Measurements from ENCODE around the gene SEC63.
"Not testable (repeated sequence)": the region's sequence is repeated elsewhere in the genome, so short reads cannot be mapped to it uniquely, and the experiment has no call there.

The SEC63 gene, protein sequence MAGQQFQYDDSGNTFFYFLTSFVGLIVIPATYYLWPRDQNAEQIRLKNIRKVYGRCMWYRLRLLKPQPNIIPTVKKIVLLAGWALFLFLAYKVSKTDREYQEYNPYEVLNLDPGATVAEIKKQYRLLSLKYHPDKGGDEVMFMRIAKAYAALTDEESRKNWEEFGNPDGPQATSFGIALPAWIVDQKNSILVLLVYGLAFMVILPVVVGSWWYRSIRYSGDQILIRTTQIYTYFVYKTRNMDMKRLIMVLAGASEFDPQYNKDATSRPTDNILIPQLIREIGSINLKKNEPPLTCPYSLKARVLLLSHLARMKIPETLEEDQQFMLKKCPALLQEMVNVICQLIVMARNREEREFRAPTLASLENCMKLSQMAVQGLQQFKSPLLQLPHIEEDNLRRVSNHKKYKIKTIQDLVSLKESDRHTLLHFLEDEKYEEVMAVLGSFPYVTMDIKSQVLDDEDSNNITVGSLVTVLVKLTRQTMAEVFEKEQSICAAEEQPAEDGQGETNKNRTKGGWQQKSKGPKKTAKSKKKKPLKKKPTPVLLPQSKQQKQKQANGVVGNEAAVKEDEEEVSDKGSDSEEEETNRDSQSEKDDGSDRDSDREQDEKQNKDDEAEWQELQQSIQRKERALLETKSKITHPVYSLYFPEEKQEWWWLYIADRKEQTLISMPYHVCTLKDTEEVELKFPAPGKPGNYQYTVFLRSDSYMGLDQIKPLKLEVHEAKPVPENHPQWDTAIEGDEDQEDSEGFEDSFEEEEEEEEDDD

DNA sequence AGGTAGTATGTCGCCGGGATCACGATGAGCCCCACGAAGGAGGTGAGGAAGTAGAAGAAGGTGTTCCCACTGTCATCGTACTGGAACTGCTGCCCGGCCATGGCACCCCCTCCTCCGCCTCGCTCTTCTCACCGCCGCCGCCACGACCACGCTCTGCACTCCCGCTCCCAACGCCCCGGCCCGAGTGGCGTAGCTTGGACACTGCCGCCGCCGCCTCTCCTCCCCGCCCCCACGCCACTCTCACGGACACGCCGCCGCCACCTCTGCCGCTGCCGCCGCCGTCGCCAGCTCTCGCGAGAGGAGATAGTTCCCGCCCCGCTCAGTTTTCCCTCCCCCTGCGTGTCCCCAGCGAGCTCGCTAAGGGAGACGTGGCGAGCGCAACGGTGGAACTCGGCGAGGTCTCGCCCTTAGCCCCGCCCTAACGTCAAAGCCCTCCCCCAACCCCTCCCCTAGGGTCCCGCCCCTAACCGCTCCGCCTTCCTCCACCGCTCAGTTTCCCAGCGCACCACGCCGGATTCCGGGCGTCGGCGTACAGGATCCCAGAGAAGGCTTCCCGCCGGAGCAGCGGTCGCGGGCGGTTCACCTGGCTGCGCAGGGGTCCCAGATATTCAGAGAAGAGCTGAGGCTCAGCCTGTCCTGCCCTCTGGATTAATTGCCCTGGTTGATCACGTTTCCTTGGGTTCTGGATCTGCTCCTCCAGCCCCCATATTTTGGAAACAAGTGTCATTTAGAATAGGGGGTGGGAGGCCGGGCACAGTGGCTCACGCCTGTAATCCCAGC is at the start of gene SEC63:
Gene SEC63, minus strand, starts transcription at position 300 of the 780 bp plus-strand sequence. Its CDS starts 199 bp downstream, at position 101.
- DNase-seq: peak; percentile 91

DNA sequence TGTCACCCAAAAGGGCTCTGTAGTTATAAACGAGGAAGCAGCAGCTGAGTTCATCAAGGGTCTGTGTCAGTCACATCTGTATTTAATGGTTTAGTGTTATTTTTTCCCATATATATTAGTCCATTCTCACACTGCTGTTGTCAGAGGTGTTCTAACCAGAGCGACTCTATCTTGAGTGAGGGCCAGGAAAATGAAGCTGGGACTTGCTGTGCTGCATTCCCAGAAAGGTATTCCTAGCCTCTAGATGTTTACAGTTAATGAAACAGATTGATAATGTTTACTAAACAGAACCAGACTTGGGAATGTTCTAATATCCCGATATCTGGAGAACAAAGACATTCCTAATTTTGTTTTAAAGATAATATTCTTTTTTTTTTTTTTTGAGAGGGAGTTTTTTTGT is 48.0 kb upstream of the SEC63 start:
- DNase-seq: no peak

DNA sequence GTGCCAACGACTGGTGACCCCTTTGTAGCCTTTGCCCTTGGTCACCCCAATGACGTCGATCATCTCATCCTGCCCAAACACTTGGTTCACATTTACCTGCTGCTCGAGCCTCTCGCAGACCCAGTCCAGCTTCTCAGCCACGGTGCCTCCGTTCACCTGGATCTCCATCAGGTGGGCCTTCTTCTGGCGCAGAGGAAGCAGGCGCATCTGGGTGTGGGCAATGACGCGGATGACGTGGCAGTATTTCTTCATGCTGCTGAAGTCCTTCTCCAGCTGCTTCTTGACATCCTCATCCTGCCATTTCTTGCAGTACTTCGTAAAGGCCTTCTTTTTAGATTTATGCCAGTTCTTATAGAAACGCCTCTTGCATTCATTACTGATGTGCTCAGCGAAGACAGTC is 46.9 kb upstream of the SEC63 start:
- DNase-seq: no peak

DNA sequence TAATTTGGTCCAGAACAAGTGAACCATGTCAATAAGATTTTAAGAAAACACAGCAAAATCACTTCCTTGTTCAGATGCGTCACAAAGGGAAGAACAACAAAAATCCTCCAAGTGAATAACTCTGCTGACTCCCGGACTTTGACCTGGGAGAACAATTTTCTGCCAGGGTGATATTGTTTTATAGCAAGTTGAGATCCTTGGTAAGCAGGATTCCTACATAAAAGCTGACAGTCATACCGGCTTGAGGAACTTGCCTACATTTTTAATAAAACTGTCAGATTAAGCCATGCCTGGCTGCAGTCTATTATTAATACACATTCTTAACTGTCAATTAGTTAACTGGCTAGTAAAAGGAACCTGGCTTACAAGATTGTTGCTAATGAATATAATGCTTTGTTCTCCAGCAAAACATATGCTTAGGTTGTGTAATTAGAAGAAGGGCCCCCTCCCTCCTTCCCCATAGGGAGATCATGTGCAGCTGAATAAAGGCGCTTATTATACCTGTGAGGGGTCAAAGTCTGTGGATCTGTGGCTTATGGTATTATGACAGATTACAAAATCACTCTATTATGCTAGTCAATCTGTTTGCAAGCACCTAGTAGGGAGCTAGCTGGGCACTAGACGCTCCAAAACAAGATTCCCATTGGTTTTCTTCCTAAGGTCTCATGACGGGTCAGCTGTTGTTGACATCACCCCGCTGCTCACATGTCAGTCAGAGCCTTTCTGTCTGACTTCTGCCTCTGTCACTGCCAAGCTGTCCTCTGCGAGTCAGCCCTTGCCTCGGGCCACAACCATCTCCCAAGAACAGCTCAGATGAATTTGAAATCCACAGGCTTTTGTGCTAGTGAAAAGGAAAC is 44.6 kb upstream of the SEC63 start:
- DNase-seq: peak; percentile 65

DNA sequence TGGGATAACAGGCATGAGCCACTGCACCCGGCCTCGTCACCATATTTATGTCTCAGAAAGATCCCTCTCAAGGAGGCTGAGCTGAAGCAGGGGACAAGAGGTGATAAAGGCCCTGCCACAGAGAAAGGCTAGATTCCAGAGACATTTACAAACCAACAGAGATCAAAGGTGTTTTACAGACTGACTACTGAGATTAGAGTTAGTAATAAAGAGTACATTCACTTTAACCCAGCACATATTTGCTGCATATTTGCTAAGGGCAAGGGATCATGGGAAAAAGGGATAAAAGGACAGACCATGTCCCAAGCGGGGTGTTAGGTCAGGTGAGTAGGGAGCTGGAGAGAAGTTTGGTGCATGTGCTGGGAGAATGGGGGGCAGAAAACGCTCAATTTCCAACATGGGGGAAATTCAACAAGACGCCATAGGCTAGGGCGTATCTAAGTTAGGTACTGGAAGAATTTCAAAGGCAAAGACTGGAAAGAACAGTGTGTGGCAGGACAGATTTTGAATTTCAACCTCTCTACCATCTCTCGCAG is 43.8 kb upstream of the SEC63 start:
- DNase-seq: no peak

DNA sequence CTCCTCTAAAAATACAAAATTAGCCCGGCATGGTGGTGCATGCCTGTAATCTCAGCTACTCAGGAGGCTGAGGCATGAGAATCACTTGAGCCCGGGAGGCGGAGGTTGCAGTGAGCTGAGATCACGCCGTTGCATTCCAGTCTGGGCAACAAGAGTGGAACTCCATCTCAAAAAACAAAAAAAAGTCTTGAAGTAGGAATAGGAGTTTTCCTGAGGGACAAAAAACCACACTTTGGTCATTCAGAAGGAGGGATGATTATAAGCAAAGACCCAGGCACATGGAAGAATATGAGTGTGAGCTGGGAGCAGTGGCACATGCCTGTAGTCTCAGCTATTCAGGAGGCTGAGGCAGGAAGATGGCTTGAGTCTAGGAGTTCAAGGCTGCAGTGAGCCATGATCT is 42.3 kb upstream of the SEC63 start:
- DNase-seq: not testable (repeated sequence)

DNA sequence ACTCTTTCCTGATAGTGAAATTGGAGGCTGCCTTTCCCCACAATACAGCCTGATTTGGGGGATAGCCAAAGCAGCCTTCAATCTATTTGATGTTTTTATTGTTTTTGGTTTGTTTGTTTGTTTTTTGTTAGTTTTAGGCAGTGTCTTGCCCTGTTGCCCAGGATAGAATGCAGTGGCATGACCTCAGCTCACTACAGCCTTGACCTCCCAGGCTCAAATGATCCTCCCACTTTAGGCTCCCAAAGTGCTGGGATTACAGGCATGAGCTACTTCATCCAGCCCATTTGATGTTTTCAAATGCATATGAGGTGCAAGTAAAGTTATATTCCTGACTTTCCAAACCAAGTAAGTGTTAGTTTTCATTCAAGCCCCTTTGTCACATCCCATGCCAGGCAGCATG is 41.3 kb upstream of the SEC63 start:
- no peak for DNase-seq

DNA sequence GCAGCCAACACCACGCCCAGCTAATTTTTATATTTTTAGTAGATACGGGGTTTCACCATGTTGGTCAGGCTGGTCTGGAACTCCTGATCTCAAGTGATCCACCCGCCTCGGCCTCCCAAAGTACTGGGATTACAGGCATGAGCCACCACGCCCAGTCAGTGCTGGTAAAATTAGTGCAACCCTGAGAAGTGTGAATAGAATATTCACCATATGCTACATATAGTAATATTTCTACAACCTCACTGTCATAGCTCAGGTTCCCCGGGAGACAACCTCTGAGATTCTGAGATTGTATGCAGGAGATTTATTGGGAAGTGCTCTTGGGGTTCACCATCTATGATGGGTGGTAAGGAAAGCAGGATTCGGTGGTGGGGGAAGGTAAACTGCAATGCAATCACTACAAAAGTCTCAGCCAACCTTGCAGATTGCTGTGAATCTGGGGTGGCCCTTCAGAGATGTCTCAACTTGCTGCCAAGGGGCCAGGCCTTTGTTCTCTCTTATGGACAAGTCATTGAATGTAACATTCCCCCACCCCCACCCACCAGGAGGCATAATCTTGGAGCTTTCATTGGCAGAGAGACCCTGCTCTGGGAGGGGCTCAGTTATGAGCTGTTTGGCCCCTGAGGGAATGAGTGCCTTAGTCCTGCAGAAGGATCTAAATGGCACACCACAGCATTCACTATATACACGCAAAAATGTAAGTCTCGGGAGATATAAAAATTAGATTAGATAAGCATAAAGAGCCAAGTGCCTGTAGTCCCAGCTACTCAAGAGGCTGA is 34.0 kb upstream of the SEC63 start:
- DNase-seq: no peak

DNA sequence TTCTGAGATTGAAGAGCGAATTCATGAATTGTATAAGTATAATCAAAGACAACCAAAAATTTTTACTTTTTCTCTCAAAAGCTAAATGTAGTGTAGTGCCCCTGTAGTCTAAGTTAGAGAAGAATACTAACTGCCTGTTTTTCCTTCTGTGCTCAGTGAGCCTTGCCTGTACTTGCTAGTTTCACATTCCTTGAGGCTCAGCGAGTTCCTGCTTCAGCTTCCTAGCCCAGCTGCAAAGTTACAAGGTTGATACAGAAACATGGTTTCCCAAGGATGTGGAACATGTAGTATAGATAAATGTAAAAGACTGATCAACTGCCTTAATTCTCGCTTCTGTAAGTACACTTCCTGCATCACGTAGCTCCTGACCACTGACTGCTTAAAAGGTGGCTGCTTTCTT is 33.1 kb upstream of the SEC63 start:
- DNase-seq: peak; percentile 22

DNA sequence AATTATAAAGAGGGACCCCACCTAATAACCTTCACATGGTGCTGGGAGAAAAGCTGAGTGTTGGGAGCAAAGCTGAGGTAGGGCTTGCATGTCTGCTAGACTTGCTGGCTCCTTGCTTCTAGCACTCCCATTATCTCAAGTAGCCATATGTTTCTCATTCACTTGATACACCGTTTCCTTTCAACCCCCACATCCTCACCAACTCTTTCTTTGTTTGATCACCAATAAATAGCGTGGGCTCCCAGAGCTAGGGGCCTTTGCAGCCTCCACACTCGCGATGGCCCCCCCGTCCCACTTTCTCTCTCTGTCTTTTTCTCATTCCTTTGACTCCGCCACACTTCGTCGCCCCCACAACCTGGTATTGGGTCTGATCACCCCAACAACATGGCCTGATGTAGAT is 32.6 kb upstream of the SEC63 start:
- not testable (repeated sequence) for DNase-seq

DNA sequence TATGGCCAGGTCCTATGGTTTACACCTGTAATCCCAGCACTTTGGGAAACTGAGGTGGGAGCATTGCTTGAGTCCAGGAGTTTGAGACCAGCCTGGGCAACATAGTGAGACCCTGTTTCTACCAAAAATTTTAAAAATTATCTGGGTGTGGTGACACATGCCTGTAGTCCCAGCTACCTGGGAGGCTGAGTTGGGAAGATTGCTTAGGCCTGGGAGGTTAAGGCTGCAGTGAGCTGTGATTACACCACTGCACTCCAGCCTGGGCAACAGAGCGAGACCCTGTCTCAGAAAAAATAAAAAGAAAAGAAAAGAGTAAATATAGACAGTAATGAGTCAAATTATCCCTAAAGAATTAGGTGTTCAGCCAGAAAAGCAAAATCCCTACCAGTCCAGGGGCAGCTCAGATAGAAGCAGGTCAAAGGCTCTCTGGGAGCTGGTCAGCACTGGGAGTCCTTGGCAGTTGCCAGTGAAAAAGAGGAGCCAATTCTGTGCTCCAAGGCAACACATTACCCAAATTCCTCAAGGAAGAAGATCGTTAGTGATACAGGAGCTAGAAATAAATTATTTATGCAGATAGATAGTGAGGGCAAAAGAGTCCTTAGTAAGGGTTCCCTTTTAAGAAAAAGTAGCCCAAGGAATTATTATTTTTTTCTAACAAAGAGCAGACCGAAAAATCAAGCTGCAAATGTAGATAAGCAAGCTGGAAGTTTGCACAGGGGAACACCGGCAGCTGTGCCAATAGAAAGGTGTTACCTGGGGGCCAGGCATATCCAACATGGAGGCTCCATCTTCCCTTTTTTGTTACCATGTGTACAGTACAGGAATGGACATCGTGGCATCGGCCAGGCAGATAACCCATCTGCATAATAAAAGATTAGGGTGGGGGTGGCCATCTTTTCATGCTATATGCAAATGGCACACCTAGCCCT is 31.4 kb upstream of the SEC63 start:
- no peak for DNase-seq

DNA sequence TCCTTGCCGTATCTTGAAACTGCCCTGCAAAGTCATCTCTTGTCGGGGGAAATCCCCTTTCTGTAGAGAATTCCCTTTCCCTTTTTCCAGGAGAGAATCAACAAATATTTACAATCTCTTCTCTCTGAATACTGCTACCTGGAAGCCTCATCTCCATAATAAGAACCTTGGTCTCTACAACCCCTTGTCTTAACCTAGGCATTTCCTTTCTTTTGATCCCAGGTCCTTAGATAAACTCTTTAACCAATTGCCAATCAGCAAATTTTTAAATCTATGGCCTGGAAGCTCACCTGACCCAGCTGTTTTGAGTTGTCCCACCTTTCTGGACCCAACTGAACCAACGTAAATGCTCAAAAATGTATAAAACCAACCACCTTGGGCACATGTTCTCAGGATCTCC is 30.6 kb upstream of the SEC63 start:
- DNase-seq: no peak

DNA sequence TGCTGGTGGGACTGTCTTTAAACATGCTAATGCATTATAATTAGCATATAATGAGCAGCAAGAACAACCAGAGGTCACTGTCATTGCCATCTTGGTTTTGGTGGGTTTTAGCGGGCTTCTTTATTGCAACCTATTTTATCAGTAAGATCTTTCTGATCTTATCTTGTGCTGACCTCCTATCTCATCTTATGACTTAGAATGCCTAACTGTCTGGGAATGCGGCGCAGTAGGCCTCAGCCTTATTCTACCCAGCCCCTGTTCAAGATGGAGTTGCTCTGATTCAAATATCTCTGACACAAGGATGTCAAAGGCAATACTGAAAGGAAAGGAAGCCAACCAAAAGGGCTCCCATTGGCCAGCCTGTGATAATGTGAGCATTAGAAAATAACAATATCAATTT is 29.8 kb upstream of the SEC63 start:
- DNase-seq: no peak

DNA sequence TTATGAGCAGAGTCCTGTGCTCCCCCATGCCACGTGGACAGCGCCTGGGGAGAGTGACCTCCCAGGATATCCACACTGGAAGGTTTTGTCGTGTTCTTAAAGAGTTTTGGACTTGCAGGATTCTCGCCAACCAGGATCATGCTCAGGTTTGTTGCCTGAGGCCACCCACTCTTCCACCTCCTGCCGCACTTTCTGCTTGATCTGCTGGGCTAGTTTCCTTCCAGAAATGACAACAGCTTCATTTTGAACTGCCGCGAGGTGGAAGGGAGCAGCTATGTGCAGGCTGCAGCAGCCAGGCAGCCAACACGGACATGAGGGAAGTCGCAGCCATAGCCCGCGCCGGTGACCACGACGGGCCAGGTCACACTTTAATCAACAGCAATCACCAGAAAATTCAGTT is 27.7 kb upstream of the SEC63 start:
- no peak for DNase-seq

DNA sequence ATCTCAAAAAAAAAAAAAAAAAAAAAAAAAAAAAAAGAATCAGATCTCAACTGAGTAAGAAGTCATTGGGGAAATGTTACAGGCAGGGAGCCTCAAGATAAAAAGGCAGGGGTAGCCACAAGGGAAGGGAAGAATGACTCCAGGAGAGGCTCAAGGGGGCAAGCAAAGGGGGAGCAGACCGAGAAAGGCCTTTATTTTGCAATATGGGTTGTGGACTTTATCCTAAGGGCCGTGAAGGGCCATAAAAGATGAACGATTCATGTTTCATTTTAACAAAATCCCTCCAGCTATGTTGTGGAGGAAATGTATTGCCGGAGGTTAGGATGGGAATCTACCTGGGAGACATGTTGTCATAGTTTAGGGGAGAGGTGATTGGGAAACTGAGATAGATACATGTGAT is 25.8 kb upstream of the SEC63 start:
- DNase-seq: no peak

DNA sequence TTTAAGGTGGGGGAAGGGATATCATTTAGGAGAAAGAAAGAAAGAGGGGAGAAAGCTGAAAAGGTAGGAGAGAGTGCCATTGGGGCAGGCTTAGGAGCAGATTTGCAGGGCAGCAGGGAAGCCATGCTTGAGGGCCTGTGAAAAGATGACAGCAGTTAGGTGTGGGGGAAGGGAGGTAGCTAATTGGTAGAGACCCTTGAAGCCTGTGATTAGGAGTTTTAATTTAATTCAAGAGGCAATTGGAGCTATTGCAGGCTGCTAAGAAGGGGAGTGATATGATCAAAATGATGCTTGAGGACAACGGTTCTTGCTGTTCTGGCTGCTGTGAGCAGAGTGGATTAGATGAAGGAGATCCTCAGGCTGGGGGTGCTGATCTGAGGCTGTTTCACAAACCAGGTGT is 24.5 kb upstream of the SEC63 start:
- DNase-seq: no peak

DNA sequence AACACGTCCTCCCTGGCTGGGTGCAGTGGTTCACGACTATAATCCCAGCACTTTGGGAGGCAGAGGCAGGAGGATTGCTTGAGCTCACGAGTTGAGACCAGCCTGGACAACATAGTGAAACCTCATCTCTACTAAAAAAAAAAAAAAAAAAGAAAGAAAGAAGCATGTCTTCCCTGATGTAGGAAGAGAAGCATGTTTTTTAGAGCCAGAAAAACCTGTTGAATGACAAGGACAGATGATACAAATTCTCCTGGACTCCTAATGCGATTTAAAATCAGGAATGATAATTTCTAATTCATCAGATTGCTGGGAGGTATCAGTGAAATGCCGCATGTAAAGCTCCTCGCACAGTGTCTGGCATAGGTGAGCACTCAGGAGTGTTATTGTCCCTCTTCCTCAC is 23.7 kb upstream of the SEC63 start:
- no peak for DNase-seq

DNA sequence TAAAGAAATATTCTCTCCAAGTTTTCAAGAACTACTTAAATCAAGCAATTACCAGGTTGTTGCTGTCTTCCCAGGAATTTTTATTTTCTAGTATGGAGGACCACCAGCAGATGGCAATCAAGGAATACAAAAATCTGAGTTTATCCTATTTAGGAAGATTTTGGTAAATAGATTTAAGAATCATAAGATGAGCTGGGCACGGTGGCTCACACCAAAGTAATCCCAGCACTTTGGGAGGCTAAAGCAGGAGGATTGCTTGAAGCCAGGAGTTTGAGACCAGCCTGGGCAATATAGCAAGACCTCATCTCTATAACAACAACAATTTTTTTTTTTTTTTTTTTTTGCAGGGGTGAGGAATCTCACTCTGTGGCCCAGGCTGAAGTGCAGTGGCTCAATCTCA is 19.3 kb upstream of the SEC63 start:
- peak; percentile 39 for DNase-seq

DNA sequence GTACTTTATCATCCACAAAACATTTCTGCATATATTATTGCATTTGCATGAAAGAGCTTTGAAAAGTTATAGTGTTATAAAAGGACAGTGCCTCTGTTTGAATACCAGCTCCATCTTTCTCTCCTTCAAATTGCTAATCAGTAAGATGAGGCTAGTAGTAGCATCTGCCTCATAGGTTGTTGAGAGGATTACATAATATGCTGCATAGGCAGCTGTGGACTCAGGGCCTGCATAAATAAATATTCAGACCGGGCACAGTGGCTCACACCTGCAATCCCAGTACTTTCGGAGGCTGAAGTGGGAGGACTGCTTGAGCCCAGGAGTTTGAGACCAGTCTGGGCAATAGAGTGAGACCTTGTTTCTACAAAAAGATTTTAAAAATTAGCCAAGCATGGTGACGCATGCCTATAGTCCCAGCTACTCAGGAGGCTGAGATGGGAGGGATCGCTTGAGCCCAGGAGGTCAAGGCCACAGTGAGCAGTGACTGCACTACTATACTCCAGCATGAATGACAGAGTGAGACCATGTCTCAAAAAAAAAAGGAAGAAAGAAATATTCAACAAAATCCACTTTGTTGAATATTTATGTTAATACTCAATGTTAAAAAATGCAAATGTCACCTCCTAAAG is 18.3 kb upstream of the SEC63 start:
- no peak for DNase-seq

DNA sequence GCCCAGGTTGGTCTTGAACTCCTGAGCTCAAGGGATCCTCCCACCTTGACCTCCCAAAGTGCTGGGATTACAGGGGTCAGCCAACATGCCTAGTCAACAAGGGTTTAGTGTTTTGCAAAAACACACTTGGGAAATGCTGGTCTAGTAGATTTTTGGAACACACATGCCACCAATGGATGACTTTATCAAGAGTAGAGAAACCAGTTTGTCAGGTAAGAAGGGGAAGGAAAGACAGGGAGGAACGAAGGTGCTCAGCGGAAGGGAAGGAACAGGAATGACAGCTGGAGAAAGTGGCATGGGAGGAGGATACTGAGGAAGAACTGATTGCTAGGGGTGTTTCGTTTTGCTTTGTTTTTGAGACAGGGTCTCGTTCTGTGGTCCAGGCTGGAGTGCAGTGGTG is 15.6 kb upstream of the SEC63 start:
- DNase-seq: no peak
